Measurements from ENCODE around the gene USP46.

DNA sequence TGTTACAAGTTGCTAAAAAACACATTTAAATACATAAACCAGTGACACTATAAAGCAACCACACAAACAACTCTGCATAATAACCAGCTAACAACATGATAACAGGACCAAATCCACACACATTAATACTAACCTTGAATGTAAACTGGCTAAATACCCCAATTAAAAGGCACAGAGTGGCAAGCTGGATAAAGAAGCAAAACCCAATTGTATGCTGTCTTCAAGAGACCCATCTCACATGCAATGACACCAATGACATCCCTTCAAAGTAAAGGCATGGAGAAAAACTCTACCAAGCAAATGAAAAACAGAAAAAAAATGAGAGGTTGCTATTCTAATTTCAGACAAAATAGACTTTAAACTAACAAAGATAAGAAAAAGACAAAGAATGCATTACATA, 34.4 kb upstream of the USP46 start:
- TF ChIP-seq, protein P1, sequence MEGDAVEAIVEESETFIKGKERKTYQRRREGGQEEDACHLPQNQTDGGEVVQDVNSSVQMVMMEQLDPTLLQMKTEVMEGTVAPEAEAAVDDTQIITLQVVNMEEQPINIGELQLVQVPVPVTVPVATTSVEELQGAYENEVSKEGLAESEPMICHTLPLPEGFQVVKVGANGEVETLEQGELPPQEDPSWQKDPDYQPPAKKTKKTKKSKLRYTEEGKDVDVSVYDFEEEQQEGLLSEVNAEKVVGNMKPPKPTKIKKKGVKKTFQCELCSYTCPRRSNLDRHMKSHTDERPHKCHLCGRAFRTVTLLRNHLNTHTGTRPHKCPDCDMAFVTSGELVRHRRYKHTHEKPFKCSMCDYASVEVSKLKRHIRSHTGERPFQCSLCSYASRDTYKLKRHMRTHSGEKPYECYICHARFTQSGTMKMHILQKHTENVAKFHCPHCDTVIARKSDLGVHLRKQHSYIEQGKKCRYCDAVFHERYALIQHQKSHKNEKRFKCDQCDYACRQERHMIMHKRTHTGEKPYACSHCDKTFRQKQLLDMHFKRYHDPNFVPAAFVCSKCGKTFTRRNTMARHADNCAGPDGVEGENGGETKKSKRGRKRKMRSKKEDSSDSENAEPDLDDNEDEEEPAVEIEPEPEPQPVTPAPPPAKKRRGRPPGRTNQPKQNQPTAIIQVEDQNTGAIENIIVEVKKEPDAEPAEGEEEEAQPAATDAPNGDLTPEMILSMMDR (IDR thresholded peaks at IDR 0.05; ENCODE audit: poor library complexity): no peak
- TF ChIP-seq EZH2 (IDR thresholded peaks at IDR 0.05; ENCODE audit: borderline replicate concordance): no peak
- TF ChIP-seq EZH2phosphoT487 (IDR thresholded peaks at IDR 0.05; ENCODE audit: low read depth, severe bottlenecking, unreplicated experiment): no peak

All from hepatocyte (in vitro differentiated cells).